OCI-LY1 (cell line): ENCODE data around the gene SCN4B.

ENCODE experiments used
- H2AFZ ChIP-seq: fragments of 200-600 bp; sonication (generic), shearing (Covaris generic); 2 replicates; pipeline ENCODE4 v1.6.0; 2014; ENCODE audit warnings: antibody characterized with exemption, mild to moderate bottlenecking, low read length
- H3F3A ChIP-seq: fragments of 200-600 bp; sonication (generic), shearing (Covaris generic); 2 replicates; pipeline ENCODE4 v1.6.0; 2014; ENCODE audit warnings: mild to moderate bottlenecking, antibody characterized with exemption, low read length, moderate library complexity; ENCODE audit not compliant: insufficient read depth
- H3K27ac ChIP-seq: fragments of 200-600 bp; sonication (generic); 2 replicates; pipeline ENCODE4 v1.5.1; 2014; ENCODE audit warnings: low read length, mixed run types, mild to moderate bottlenecking, low read depth; ENCODE audit not compliant: poor library complexity, severe bottlenecking
- H3K27me3 ChIP-seq: fragments of 200-600 bp; sonication (generic); 2 replicates; pipeline ENCODE4 v1.6.0; 2014; ENCODE audit warnings: antibody characterized with exemption, mild to moderate bottlenecking, low read length, moderate library complexity; ENCODE audit not compliant: insufficient read depth
- H3K36me3 ChIP-seq: fragments of 200-600 bp; sonication (generic); 2 replicates; pipeline ENCODE4 v1.6.1; 2014; ENCODE audit warnings: mild to moderate bottlenecking, antibody characterized with exemption, low read length, moderate library complexity, mixed read lengths; ENCODE audit not compliant: insufficient read depth
- H3K4me1 ChIP-seq: fragments of 200-600 bp; sonication (generic); 2 replicates; pipeline ENCODE4 v1.5.1; 2014; ENCODE audit warnings: mild to moderate bottlenecking, low read length, moderate library complexity; ENCODE audit not compliant: insufficient read depth, severe bottlenecking
- H3K4me2 ChIP-seq: fragments of 200-600 bp; sonication (generic), shearing (Covaris generic); 2 replicates; pipeline ENCODE4 v1.6.1; 2014; ENCODE audit warnings: low read length
- H3K4me3 ChIP-seq: fragments of 200-600 bp; sonication (generic); 2 replicates; pipeline ENCODE4 v1.5.1; 2014; ENCODE audit warnings: low read length, low read depth, mild to moderate bottlenecking, mixed read lengths; ENCODE audit not compliant: poor library complexity, severe bottlenecking
- H3K79me2 ChIP-seq: fragments of 200-600 bp; shearing (Covaris generic); 2 replicates; pipeline ENCODE4 v1.6.1; 2016; ENCODE audit warnings: mixed run types, low read length, mixed read lengths; ENCODE audit not compliant: insufficient read depth
- H3K9ac ChIP-seq: fragments of 200-600 bp; sonication (generic), shearing (Covaris generic); 2 replicates; pipeline ENCODE4 v1.6.1; 2014; ENCODE audit warnings: mild to moderate bottlenecking, low read length, mixed read lengths
- H3K9me2 ChIP-seq: fragments of 200-600 bp; sonication (generic), shearing (Covaris generic); 2 replicates; pipeline ENCODE4 v1.6.1; 2014; ENCODE audit warnings: low read depth, mild to moderate bottlenecking, low read length, mixed read lengths
- H3K9me3 ChIP-seq: fragments of 200-600 bp; shearing (Covaris generic); 2 replicates; pipeline ENCODE4 v1.6.1; 2014; ENCODE audit warnings: low read length, mixed read lengths
- H4K20me1 ChIP-seq: fragments of 200-600 bp; sonication (generic), shearing (Covaris generic); 2 replicates; pipeline ENCODE4 v1.6.0; 2016; ENCODE audit warnings: mild to moderate bottlenecking, low read length; ENCODE audit not compliant: insufficient read depth
- CTCF ChIP-seq: fragments of 200-600 bp; sonication (generic), shearing (Covaris generic); IDR thresholded peaks from 2 replicates; pipeline ENCODE4 v1.5.1; 2017; ENCODE audit warnings: mild to moderate bottlenecking, antibody characterized with exemption, low read length, moderate library complexity, mixed read lengths
- EZH2 ChIP-seq: fragments of 200-600 bp; sonication (generic), shearing (Covaris generic); IDR thresholded peaks from 2 replicates; pipeline ENCODE4 v1.8.0; 2017; ENCODE audit warnings: borderline replicate concordance, mixed run types, mild to moderate bottlenecking, antibody characterized with exemption, low read length, moderate library complexity, mixed read lengths

SCN4B gene

DNA sequence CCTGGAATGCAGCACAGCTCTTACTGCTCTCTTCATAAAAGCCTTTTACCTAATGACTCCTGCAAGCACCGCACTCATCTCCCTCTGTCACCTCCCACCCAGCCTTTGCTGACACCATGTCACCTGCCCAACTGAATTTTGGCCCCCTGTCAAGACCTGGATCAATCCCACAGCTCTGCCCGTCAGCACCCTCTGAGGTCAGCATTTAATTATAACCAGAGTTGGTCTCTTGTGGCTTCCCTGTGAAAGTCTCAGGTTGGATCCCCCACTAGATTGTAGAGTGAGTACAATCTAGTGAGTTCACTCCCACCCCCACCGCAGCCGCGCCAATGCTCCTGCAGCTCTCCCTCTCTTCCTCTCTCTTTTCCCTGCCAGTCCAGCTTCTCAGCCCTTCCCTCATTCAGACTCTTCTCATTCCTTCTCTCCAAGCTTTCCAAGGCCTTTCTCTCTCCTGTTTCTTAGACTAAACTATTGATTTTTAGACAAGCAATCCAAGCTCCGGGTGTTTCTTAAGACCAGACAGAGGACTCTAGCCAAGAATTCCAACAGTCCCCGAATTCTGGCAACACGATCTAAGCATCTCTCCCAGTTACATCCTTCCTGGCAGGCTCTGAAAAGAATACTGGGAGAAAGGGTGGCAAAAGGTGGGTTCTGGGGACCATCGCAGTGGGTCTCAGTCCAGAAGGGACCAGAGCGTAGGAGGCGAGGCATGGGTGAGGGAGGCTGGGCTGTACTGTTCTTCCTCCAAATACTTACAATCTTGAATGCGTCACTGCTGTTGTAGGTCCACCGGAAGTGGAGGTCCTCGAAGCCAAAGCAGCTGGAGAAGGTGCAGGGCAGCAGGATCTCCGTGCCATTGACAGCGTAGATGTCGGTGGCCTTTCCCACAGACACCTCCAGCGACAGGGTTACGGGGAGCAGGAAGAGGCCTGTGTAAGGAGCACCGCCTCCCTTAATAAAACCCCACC lies 8.0 kb downstream of the SCN4B start:
- Histone ChIP-seq H3K4me2 (peak overlapping the region; percentile 70; the same call in 1 of the 2 replicates), H3K9me2 (no peaks in the 10 kb centered on the region), H3K27me3 (no peaks in the 10 kb centered on the region), H3K27ac (no peak overlapping the region), H2AFZ (no peak overlapping the region), H3K9me3 (no peaks in the 10 kb centered on the region), H4K20me1 (no peaks in the 10 kb centered on the region), H3F3A (no peaks in the 10 kb centered on the region), H3K4me1 (peaks cover 4% of the 10 kb centered on the region), H3K9ac (no peak overlapping the region), H3K36me3 (no peaks in the 10 kb centered on the region), H3K4me3 (no peak overlapping the region), H3K79me2 (no peaks in the 10 kb centered on the region)
- TF ChIP-seq EZH2 (no peak), CTCF (no peak)

DNA sequence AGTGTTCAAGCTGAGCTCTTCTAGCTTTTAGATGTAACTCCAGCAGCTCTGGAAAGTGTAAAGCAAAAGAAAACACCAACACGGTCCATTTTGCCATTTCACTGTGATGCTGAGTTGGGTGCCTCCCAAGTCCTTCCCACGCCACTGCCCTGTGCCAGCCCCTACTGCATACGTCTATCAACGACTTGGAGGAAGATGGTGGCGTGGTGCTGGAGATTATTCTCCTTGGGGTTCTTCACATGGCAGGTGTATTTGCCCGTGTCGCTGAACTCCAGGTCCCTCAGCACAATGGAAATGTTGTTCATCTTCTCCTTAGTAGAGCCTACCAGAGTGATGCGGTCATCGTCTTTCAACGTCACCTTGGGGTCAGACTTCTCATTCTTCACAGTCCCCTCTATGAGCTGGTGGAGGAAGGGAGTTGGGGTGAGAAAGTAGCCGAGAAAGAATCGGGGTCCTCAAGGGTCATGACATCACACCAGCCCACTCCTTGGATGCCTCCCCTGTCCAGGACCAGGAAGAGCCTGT lies 8.9 kb downstream of the SCN4B start:
- Histone ChIP-seq H3K27me3 (no peaks in the 10 kb centered on the region), H3F3A (no peaks in the 10 kb centered on the region), H4K20me1 (no peaks in the 10 kb centered on the region), H2AFZ (no peak overlapping the region), H3K9me3 (no peaks in the 10 kb centered on the region), H3K4me1 (peaks cover 4% of the 10 kb centered on the region), H3K9me2 (no peaks in the 10 kb centered on the region), H3K9ac (no peak overlapping the region), H3K79me2 (no peaks in the 10 kb centered on the region), H3K4me2 (no peak overlapping the region), H3K36me3 (no peaks in the 10 kb centered on the region), H3K27ac (no peak overlapping the region), H3K4me3 (no peak overlapping the region)
- TF ChIP-seq EZH2 (no peak), CTCF (no peak)

DNA sequence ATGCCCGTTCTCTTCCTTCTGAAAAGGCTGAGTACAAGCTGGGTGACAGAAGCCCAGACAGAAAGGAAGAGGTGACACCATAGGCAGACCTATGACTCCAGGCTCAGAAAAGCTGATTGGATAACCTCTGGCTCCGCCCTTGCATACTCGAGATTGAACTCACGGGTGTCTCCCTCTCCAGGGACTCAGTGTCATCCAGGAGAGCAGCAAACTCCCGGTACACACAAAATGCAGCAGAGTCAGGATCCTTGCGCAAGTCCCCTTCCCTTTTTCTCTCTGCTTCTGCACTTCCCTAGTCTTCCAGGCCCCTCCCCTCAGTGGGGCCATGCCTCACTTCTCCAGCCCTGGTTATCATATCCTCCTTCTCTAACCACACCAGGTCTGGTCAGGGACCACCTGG lies 9.8 kb downstream of the SCN4B start:
- Histone ChIP-seq H3K4me3 (no peak overlapping the region), H3K4me1 (peaks cover 4% of the 10 kb centered on the region), H4K20me1 (no peaks in the 10 kb centered on the region), H3K4me2 (no peak overlapping the region; the same call in 1 of the 2 replicates), H2AFZ (no peak overlapping the region), H3K9ac (no peak overlapping the region), H3K36me3 (no peaks in the 10 kb centered on the region), H3F3A (no peaks in the 10 kb centered on the region), H3K9me2 (no peaks in the 10 kb centered on the region), H3K9me3 (no peaks in the 10 kb centered on the region), H3K79me2 (no peaks in the 10 kb centered on the region), H3K27ac (no peak overlapping the region), H3K27me3 (no peaks in the 10 kb centered on the region)
- TF ChIP-seq CTCF (no peak), EZH2 (no peak)
